GM23338 (cell line): ENCODE results near the gene SENP3. TPM values are rescaled to one million over a fixed set of nuclear protein-coding genes. Genes with fewer than 3 reads are reported as not detected.

Source experiments
- ATAC-seq: fragments of 200-7000 bp; cut with Tn5 transposase; 3 replicates; pipeline ENCODE4 v1.9.1; 2020
- DNase-seq: peaks from one replicate; pipeline ENCODE4 v3.0.0-alpha.2; 2015; ENCODE audit warnings: low spot score
- H2AFZ ChIP-seq: fragments of 200-600 bp; sonication (generic); 2 replicates; pipeline ENCODE4 v1.8.0; 2016; ENCODE audit warnings: antibody characterized with exemption, mild to moderate bottlenecking, moderate library complexity
- H3F3A ChIP-seq: fragments of 200-600 bp; sonication (generic); replicated peaks from 2 replicates; pipeline ENCODE4 v1.8.0; 2017; ENCODE audit warnings: antibody characterized with exemption, mixed run types, low read depth
- H3K27ac ChIP-seq: fragments of 200-600 bp; sonication (generic); 2 replicates; pipeline ENCODE4 v1.6.1; 2016; ENCODE audit warnings: low read depth
- H3K27me3 ChIP-seq: fragments of 200-600 bp; sonication (generic); 2 replicates; pipeline ENCODE4 v1.8.0; 2016; ENCODE audit warnings: mild to moderate bottlenecking, mixed run types, moderate library complexity; ENCODE audit not compliant: insufficient read depth
- H3K36me3 ChIP-seq: fragments of 200-600 bp; sonication (generic); 2 replicates; pipeline ENCODE4 v1.8.0; 2016; ENCODE audit warnings: mild to moderate bottlenecking; ENCODE audit not compliant: insufficient read depth
- H3K4me1 ChIP-seq: fragments of 200-600 bp; sonication (generic); 2 replicates; pipeline ENCODE4 v1.8.0; 2016; ENCODE audit warnings: mild to moderate bottlenecking, moderate library complexity; ENCODE audit not compliant: insufficient read depth
- H3K4me2 ChIP-seq: fragments of 200-600 bp; sonication (generic); 2 replicates; pipeline ENCODE4 v1.7.1; 2017; ENCODE audit warnings: mixed run types
- H3K4me3 ChIP-seq: fragments of 200-600 bp; sonication (generic); 2 replicates; pipeline ENCODE4 v1.6.1; 2016; ENCODE audit warnings: mixed run types
- H3K79me2 ChIP-seq: fragments of 200-600 bp; sonication (generic); replicated peaks from 2 replicates; pipeline ENCODE4 v1.8.0; 2017; ENCODE audit warnings: mild to moderate bottlenecking; ENCODE audit not compliant: insufficient read depth
- H3K9me2 ChIP-seq: fragments of 200-600 bp; sonication (generic); 2 replicates; pipeline ENCODE4 v1.8.0; 2017; ENCODE audit not compliant: insufficient read depth
- H4K20me1 ChIP-seq: fragments of 200-600 bp; sonication (generic); replicated peaks from 2 replicates; pipeline ENCODE4 v1.8.0; 2017; ENCODE audit warnings: mild to moderate bottlenecking; ENCODE audit not compliant: insufficient read depth
- H3K27ac Mint-ChIP-seq: 2 replicates; pipeline ENCODE4 v1.8.0; 2020; ENCODE audit warnings: inconsistent platforms, mild to moderate bottlenecking, moderate library complexity, mixed read lengths
- H3K27me3 Mint-ChIP-seq: 3 replicates; pipeline ENCODE4 v1.8.0; 2022; ENCODE audit warnings: low read depth, mild to moderate bottlenecking, moderate library complexity, mixed read lengths, inconsistent platforms; ENCODE audit not compliant: insufficient read depth, poor library complexity
- H3K36me3 Mint-ChIP-seq: 3 replicates; pipeline ENCODE4 v1.8.0; 2021; ENCODE audit warnings: low read depth, mild to moderate bottlenecking, inconsistent platforms, moderate library complexity, mixed read lengths
- H3K4me1 Mint-ChIP-seq: 3 replicates; pipeline ENCODE4 v1.8.0; 2020; ENCODE audit warnings: mild to moderate bottlenecking, inconsistent platforms, mixed read lengths
- H3K4me3 Mint-ChIP-seq: 3 replicates; pipeline ENCODE4 v1.8.0; 2021; ENCODE audit warnings: moderate library complexity, mild to moderate bottlenecking, inconsistent platforms, mixed read lengths
- H3K9me3 Mint-ChIP-seq: 3 replicates; pipeline ENCODE4 v1.8.0; 2020; ENCODE audit warnings: moderate library complexity, mild to moderate bottlenecking, inconsistent platforms, mixed read lengths
- JUNB ChIP-seq: IDR thresholded peaks from one replicate; pipeline ENCODE4 v1.6.1; 2016; ENCODE audit warnings: antibody characterized with exemption; ENCODE audit not compliant: unreplicated experiment
- POLR2AphosphoS5 ChIP-seq: IDR thresholded peaks from 2 replicates; pipeline ENCODE4 v1.6.1; 2016; ENCODE audit warnings: antibody characterized with exemption, low read depth
- STAT1 ChIP-seq: IDR thresholded peaks from one replicate; pipeline ENCODE4 v1.6.1; 2016; ENCODE audit warnings: antibody characterized with exemption; ENCODE audit not compliant: unreplicated experiment
- polyA plus RNA-seq: library from polyadenylated mRNA; unstranded; fragments of >200 nt; fragmentation: Nextera tagmentation; extraction: Ambion mirVana; gene quantifications from 2 replicates; pipeline ENCODE4 v1.2.1, GENCODE V29; 2016
- total RNA-seq: library from RNA; depleted of rRNA; stranded (reverse); fragments of >200 nt; shearing (Covaris generic); gene quantifications from 2 replicates; pipeline ENCODE4 v1.2.3, GENCODE V29; 2014
- TF ChIP-seq, protein P1 (sequence below): IDR thresholded peaks from one replicate; pipeline ENCODE4 v1.6.1; 2018; ENCODE audit warnings: antibody characterized with exemption; ENCODE audit not compliant: unreplicated experiment

Gene SENP3
- total and polyA plus RNA-seq, 2 experiments from 2014 or later = 6.5 to 138 TPM

- no peak overlapping the region for H3K4me2 ChIP-seq
- H3K27ac Mint-ChIP-seq = peak overlapping the region; percentile 64
- no peak for DNase-seq
Measured at GRCh38 chr17:7577327-7578199, 15.8 kb downstream of the SENP3 start.

DNA sequence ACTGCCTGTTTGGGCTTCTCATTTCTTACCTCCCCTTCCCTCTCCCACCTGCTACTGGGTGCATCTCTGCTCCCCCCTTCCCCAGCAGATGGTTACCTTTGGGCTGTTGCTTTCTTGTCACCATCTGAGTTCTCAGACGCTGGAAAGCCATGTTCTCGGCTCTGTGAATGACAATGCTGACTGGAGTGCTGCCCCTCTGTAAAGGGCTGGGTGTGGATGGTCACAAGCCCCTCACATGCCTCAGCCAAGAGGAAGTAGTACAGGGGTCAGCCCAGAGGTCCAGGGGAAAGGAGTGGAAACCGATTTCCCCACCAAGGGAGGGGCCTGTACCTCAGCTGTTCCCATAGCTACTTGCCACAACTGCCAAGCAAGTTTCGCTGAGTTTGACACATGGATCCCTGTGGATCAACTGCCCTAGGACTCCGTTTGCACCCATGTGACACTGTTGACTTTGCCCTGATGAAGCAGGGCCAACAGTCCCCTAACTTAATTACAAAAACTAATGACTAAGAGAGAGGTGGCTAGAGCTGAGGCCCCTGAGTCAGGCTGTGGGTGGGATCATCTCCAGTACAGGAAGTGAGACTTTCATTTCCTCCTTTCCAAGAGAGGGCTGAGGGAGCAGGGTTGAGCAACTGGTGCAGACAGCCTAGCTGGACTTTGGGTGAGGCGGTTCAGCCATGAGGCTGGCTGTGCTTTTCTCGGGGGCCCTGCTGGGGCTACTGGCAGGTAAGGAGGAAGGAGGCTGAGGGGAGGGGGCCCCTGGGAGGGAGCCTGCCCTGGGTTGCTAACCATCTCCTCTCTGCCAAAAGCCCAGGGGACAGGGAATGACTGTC lies 17.5 kb downstream of the SENP3 start, which contains the start of gene CD68:
TSS of gene CD68 (plus strand) at position 638 of the 833 bp plus-strand sequence. CDS start at position 678, 40 bp downstream.
- Histone ChIP-seq H3K4me2 (no peak within 1 kb of the TSS), H3K4me3 (no peak within 1 kb of the TSS), H3K4me1 (peaks cover 39% of the 10 kb centered on the region), H3K36me3 (peaks cover 42% of the 10 kb centered on the region), H2AFZ (no peak within 1 kb of the TSS), H3K27me3 (no peaks in the 10 kb centered on the region), H3K79me2 (peaks cover 46% of the 10 kb centered on the region), H3K9me2 (no peaks in the 10 kb centered on the region; the same call in 1 of the 2 replicates), H4K20me1 (peaks cover 35% of the 10 kb centered on the region), H3K27ac (peak within 1 kb of the TSS; percentile 79; the same call in 1 of the 2 replicates), H3F3A (peaks cover 75% of the 10 kb centered on the region)
- TF ChIP-seq, protein P1, sequence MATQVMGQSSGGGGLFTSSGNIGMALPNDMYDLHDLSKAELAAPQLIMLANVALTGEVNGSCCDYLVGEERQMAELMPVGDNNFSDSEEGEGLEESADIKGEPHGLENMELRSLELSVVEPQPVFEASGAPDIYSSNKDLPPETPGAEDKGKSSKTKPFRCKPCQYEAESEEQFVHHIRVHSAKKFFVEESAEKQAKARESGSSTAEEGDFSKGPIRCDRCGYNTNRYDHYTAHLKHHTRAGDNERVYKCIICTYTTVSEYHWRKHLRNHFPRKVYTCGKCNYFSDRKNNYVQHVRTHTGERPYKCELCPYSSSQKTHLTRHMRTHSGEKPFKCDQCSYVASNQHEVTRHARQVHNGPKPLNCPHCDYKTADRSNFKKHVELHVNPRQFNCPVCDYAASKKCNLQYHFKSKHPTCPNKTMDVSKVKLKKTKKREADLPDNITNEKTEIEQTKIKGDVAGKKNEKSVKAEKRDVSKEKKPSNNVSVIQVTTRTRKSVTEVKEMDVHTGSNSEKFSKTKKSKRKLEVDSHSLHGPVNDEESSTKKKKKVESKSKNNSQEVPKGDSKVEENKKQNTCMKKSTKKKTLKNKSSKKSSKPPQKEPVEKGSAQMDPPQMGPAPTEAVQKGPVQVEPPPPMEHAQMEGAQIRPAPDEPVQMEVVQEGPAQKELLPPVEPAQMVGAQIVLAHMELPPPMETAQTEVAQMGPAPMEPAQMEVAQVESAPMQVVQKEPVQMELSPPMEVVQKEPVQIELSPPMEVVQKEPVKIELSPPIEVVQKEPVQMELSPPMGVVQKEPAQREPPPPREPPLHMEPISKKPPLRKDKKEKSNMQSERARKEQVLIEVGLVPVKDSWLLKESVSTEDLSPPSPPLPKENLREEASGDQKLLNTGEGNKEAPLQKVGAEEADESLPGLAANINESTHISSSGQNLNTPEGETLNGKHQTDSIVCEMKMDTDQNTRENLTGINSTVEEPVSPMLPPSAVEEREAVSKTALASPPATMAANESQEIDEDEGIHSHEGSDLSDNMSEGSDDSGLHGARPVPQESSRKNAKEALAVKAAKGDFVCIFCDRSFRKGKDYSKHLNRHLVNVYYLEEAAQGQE = no peak
- TF ChIP-seq STAT1 (no peak), POLR2AphosphoS5 (peak; percentile 92)
- H3K27me3 Mint-ChIP-seq = peaks cover 58% of the 10 kb centered on the region
- peak within 1 kb of the TSS; percentile 88 for H3K27ac Mint-ChIP-seq
- H3K9me3 Mint-ChIP-seq = peaks cover 7% of the 10 kb centered on the region; the same call in 2 of the 3 replicates
- peak within 1 kb of the TSS; percentile 40; the same call in 2 of the 3 replicates for H3K4me3 Mint-ChIP-seq
- peaks cover 80% of the 10 kb centered on the region for H3K36me3 Mint-ChIP-seq
- peak; percentile 73 for DNase-seq
- H3K4me1 Mint-ChIP-seq = peaks cover 72% of the 10 kb centered on the region
- ATAC-seq = peak; percentile 29

More at GRCh38 chr17:7577327-7578199, 15.8 kb downstream of the SENP3 start:
- Histone ChIP-seq H3K9me2 (no peaks in the 10 kb centered on the region), H4K20me1 (peaks cover 40% of the 10 kb centered on the region), H3K4me1 (peaks cover 40% of the 10 kb centered on the region), H3K27ac (peak overlapping the region; percentile 97), H3K4me3 (no peak overlapping the region), H3K36me3 (peaks cover 46% of the 10 kb centered on the region), H2AFZ (no peak overlapping the region), H3F3A (peaks cover 82% of the 10 kb centered on the region), H3K27me3 (no peaks in the 10 kb centered on the region), H3K79me2 (peaks cover 59% of the 10 kb centered on the region)
- Mint-ChIP-seq H3K36me3 (peaks cover 93% of the 10 kb centered on the region), H3K4me1 (peaks cover 70% of the 10 kb centered on the region), H3K4me3 (peak overlapping the region; percentile 90; the same call in 1 of the 3 replicates), H3K27me3 (peaks cover 62% of the 10 kb centered on the region), H3K9me3 (peaks cover 16% of the 10 kb centered on the region; the same call in 2 of the 3 replicates)
- TF ChIP-seq JUNB = no peak
- peak; percentile 20; the same call in 1 of the 2 replicates for TF ChIP-seq POLR2AphosphoS5
- ATAC-seq = no peak
